HCT116 (cell line): ENCODE results near the gene RBM25. TPM values are rescaled to one million over a fixed set of nuclear protein-coding genes. Genes with fewer than 3 reads are reported as not detected.

ENCODE experiments used
- ATAC-seq: fragments of 200-7000 bp; cut with Tn5 transposase; 2 replicates; pipeline ENCODE4 v1.9.1; 2020; ENCODE audit warnings: mild to moderate bottlenecking, moderate library complexity
- BruUV-seq: library from RNA; stranded (reverse); fragments of 400-500 nt; replicated peaks from 2 replicates; lab custom pipeline; 2021; lab: Mats Ljungman, UMichigan
- CTCF ChIA-PET: fragments of 300-600 bp; sonication (Branson Sonifier 250); formaldehyde crosslinking; loops from one replicate; lab custom pipeline; 2021; ENCODE audit warnings: antibody characterized with exemption; lab: Charles Lee
- POLR2A ChIA-PET: fragments of 300-600, 350-600 bp; sonication (Branson Sonifier 250); formaldehyde crosslinking; loops from one replicate; lab custom pipeline; 2021; ENCODE audit warnings: antibody characterized with exemption; lab: Charles Lee
- RAD21 ChIA-PET, 2 experiments: fragments of 300-600 bp; sonication (Branson Sonifier 250); formaldehyde crosslinking; loops; one replicate each; lab custom pipeline; 2023; ENCODE audit warnings: low total read pairs in 2 of 2; ENCODE audit not compliant: uncharacterized antibody in 2 of 2, unreplicated experiment in 2 of 2, low non-redundant PET in 1 of 2; lab: Charles Lee
- DNase-seq: peaks from one replicate; pipeline ENCODE4 v3.0.0-alpha.2; 2010; ENCODE audit warnings: low read depth, low spot score
- H2AFZ ChIP-seq: fragments of 200-600 bp; shearing (Covaris generic), sonication (generic); 2 replicates; pipeline ENCODE4 v1.6.1; 2017; ENCODE audit warnings: low read depth, mixed run types, mixed read lengths, antibody characterized with exemption, low read length; ENCODE audit not compliant: poor library complexity, severe bottlenecking
- H3K27ac ChIP-seq: 2 replicates; pipeline ENCODE4 v1.5.1; 2012; ENCODE audit warnings: low read depth, low read length
- H3K27me3 ChIP-seq: fragments of 200-600 bp; sonication (generic); 2 replicates; pipeline ENCODE4 v1.6.1; 2016; ENCODE audit warnings: mixed run types, low read length, mixed read lengths; ENCODE audit not compliant: insufficient read depth
- H3K36me3 ChIP-seq, 2 experiments: fragments of 200-500 bp in 1 of 2; fragments of 200-600 bp in 1 of 2; sonication (Bioruptor generic) in 1 of 2; sonication (generic) in 1 of 2; 2 replicates each; pipeline versions ENCODE4 v1.5.1 to v1.6.1; 2014 to 2016; ENCODE audit warnings: low read length in 2 of 2, inconsistent platforms in 1 of 2, mixed read lengths in 1 of 2, mixed run types in 1 of 2; ENCODE audit not compliant: insufficient read depth in 2 of 2, control insufficient read depth in 1 of 2
- H3K4me1 ChIP-seq, 2 experiments: fragments of 200-600 bp in 1 of 2; sonication (generic) in 1 of 2; 2 replicates each; pipeline versions ENCODE4 v1.5.1 to v1.6.1; 2012 to 2017; ENCODE audit warnings: low read length in 2 of 2, inconsistent platforms in 1 of 2, mild to moderate bottlenecking in 1 of 2, mixed read lengths in 1 of 2, mixed run types in 1 of 2, moderate library complexity in 1 of 2; ENCODE audit not compliant: insufficient read depth in 2 of 2, control insufficient read depth in 1 of 2
- H3K4me2 ChIP-seq: fragments of 200-600 bp; sonication (generic); 2 replicates; pipeline ENCODE4 v1.6.1; 2017; ENCODE audit warnings: mixed run types, low read length, mixed read lengths
- H3K4me3 ChIP-seq, 2 experiments: fragments of 200-600 bp in 1 of 2; sonication (generic) in 1 of 2; replicated peaks in 1 of 2; 2 replicates each; pipeline ENCODE4 v1.5.1; 2011 to 2016; ENCODE audit warnings: low read length in 2 of 2, control low read depth in 1 of 2, low read depth in 1 of 2, mild to moderate bottlenecking in 1 of 2, mixed read lengths in 1 of 2, mixed run types in 1 of 2
- H3K79me2 ChIP-seq: fragments of 200-600 bp; sonication (generic); 2 replicates; pipeline ENCODE4 v1.6.1; 2017; ENCODE audit warnings: mild to moderate bottlenecking, mixed run types, low read length, moderate library complexity, mixed read lengths; ENCODE audit not compliant: insufficient read depth
- H3K9ac ChIP-seq: fragments of 200-600 bp; sonication (generic); 2 replicates; pipeline ENCODE4 v1.6.1; 2016; ENCODE audit warnings: low read length, mixed read lengths
- H3K9me2 ChIP-seq: fragments of 200-600 bp; sonication (generic), shearing (Covaris generic); 2 replicates; pipeline ENCODE4 v1.6.1; 2017; ENCODE audit warnings: mixed run types, mild to moderate bottlenecking, moderate library complexity; ENCODE audit not compliant: insufficient read depth
- H3K9me3 ChIP-seq, 2 experiments: fragments of 200-500 bp in 1 of 2; fragments of 200-600 bp in 1 of 2; sonication (Bioruptor generic) in 1 of 2; sonication (generic) in 1 of 2; 2 replicates each; pipeline ENCODE4 v1.6.1; 2014 to 2017; ENCODE audit warnings: low read length in 2 of 2, mixed read lengths in 2 of 2, inconsistent platforms in 1 of 2, low read depth in 1 of 2, mild to moderate bottlenecking in 1 of 2, mixed run types in 1 of 2, moderate library complexity in 1 of 2; ENCODE audit not compliant: control insufficient read depth in 1 of 2, insufficient read depth in 1 of 2
- H4K20me1 ChIP-seq: fragments of 200-600 bp; sonication (generic), shearing (Covaris generic); 2 replicates; pipeline ENCODE4 v1.6.1; 2017; ENCODE audit warnings: mixed run types, mild to moderate bottlenecking, moderate library complexity; ENCODE audit not compliant: insufficient read depth
- EGR1 ChIP-seq: IDR thresholded peaks from 2 replicates; pipeline ENCODE4 v1.6.1; 2012; ENCODE audit warnings: low read depth
- POLR2A ChIP-seq: IDR thresholded peaks from 2 replicates; pipeline ENCODE4 v1.7.0; 2011; ENCODE audit warnings: borderline replicate concordance; ENCODE audit not compliant: insufficient read depth, insufficient read length; ENCODE audit errors: extremely low read depth
- RAD21 ChIP-seq: IDR thresholded peaks from 2 replicates; pipeline ENCODE4 v1.6.1; 2012; ENCODE audit warnings: low read depth, mild to moderate bottlenecking
- YY1 ChIP-seq: IDR thresholded peaks from 2 replicates; pipeline ENCODE4 v1.6.1; 2011; ENCODE audit warnings: low read length, low read depth, moderate library complexity, mild to moderate bottlenecking; ENCODE audit not compliant: insufficient replicate concordance; ENCODE audit errors: extremely low read depth
- ZBTB33 ChIP-seq: IDR thresholded peaks from 2 replicates; pipeline ENCODE4 v1.6.1; 2011; ENCODE audit warnings: mild to moderate bottlenecking, low read length, moderate library complexity; ENCODE audit not compliant: insufficient replicate concordance; ENCODE audit errors: extremely low read depth
- intact Hi-C: fragments of 100-400 bp; cut with micrococcal nuclease; formaldehyde crosslinking; loops from 2 replicates; pipeline ENCODE4 v1.10.0; 2022
- total RNA-seq: library from RNA; stranded (reverse); gene quantifications from one replicate; pipeline ENCODE4 v1.2.1, GENCODE V29; 2021; ENCODE audit not compliant: unreplicated experiment
- TF ChIP-seq, protein P1 (sequence below): IDR thresholded peaks from 2 replicates; pipeline ENCODE4 v1.6.1; 2012; ENCODE audit warnings: low read depth
- TF ChIP-seq, protein P2 (sequence below), 3 experiments: fragments of 200-600 bp in 1 of 3; sonication (generic) in 1 of 3; IDR thresholded peaks in 2 of 3; conservative IDR thresholded peaks in 1 of 3; 2 replicates each; pipeline ENCODE4 v1.5.1; 2012 to 2017; ENCODE audit warnings: low read depth in 2 of 3, low read length in 2 of 3, antibody characterized with exemption in 1 of 3, borderline replicate concordance in 1 of 3, control low read depth in 1 of 3, mild to moderate bottlenecking in 1 of 3, mixed read lengths in 1 of 3, mixed run types in 1 of 3, moderate library complexity in 1 of 3; ENCODE audit not compliant: insufficient read depth in 1 of 3

Gene RBM25
- total RNA-seq, 1 experiment from 2014 or later, result 80.1 TPM

DNA sequence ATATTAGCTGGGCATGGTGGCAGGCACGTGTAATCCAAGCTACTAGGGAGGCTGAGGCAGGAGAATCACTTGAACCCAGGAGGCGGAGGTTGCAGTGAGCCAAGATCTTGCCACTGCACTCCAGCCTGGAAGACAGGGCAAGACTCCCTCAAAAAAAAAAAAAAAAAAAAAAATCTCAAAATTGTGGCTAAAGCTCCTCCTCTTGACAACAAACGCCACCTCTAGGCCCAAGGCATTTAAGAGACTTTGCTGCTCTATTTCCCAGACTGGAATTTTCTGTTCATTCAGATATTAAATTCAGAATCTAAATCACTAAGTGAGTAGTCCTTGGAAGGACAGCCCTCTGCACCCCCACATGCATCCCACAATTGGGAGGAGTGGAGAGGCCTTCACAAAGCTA lies 32.8 kb upstream of the RBM25 start:
- Histone ChIP-seq H3K27me3 (no peaks in the 10 kb centered on the region), H3K9me2 (no peaks in the 10 kb centered on the region), H3K9ac (no peak overlapping the region), H3K4me2 (peak overlapping the region; percentile 84), H3K79me2 (no peaks in the 10 kb centered on the region), H4K20me1 (no peaks in the 10 kb centered on the region), H2AFZ (no peak overlapping the region), H3K27ac (no peak overlapping the region), H3K36me3 (peaks cover 0 to 3% of the 10 kb centered on the region in 2 experiments; a peak in 1 of 4 replicates), H3K4me3 (no peak overlapping the region; a peak in 1 of 4 replicates), H3K9me3 (no peaks in the 10 kb centered on the region), H3K4me1 (peaks cover 3 to 22% of the 10 kb centered on the region in 2 experiments; a peak in 3 of 4 replicates)
- no peak for ATAC-seq
- CTCF ChIA-PET, result interaction anchor here (0.7 kb wide), 1 partner anchor 65 kb away, joined by 4 read pairs; no protein-coding TSS in a partner anchor
- TF ChIP-seq, protein P1, sequence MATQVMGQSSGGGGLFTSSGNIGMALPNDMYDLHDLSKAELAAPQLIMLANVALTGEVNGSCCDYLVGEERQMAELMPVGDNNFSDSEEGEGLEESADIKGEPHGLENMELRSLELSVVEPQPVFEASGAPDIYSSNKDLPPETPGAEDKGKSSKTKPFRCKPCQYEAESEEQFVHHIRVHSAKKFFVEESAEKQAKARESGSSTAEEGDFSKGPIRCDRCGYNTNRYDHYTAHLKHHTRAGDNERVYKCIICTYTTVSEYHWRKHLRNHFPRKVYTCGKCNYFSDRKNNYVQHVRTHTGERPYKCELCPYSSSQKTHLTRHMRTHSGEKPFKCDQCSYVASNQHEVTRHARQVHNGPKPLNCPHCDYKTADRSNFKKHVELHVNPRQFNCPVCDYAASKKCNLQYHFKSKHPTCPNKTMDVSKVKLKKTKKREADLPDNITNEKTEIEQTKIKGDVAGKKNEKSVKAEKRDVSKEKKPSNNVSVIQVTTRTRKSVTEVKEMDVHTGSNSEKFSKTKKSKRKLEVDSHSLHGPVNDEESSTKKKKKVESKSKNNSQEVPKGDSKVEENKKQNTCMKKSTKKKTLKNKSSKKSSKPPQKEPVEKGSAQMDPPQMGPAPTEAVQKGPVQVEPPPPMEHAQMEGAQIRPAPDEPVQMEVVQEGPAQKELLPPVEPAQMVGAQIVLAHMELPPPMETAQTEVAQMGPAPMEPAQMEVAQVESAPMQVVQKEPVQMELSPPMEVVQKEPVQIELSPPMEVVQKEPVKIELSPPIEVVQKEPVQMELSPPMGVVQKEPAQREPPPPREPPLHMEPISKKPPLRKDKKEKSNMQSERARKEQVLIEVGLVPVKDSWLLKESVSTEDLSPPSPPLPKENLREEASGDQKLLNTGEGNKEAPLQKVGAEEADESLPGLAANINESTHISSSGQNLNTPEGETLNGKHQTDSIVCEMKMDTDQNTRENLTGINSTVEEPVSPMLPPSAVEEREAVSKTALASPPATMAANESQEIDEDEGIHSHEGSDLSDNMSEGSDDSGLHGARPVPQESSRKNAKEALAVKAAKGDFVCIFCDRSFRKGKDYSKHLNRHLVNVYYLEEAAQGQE, result no peak
- TF ChIP-seq POLR2A (no peak), EGR1 (no peak), YY1 (no peak), RAD21 (peak; percentile 28; the same call in 1 of the 2 replicates), ZBTB33 (no peak)
- TF ChIP-seq, protein P2, sequence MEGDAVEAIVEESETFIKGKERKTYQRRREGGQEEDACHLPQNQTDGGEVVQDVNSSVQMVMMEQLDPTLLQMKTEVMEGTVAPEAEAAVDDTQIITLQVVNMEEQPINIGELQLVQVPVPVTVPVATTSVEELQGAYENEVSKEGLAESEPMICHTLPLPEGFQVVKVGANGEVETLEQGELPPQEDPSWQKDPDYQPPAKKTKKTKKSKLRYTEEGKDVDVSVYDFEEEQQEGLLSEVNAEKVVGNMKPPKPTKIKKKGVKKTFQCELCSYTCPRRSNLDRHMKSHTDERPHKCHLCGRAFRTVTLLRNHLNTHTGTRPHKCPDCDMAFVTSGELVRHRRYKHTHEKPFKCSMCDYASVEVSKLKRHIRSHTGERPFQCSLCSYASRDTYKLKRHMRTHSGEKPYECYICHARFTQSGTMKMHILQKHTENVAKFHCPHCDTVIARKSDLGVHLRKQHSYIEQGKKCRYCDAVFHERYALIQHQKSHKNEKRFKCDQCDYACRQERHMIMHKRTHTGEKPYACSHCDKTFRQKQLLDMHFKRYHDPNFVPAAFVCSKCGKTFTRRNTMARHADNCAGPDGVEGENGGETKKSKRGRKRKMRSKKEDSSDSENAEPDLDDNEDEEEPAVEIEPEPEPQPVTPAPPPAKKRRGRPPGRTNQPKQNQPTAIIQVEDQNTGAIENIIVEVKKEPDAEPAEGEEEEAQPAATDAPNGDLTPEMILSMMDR (IDR thresholded peaks at IDR 0.05 in 2 of 3, conservative IDR thresholded peaks at IDR 0.05 in 1 of 3; ENCODE audit: borderline replicate concordance in 1 of 3, insufficient read depth in 1 of 3, low read depth in 2 of 3, low read length in 2 of 3), result 0 out of 6 replicates have a peak, but pooled peaks of 1 of the 3 experiments have one; percentile 6
- DNase-seq, result no peak
- intact Hi-C loops, result loop anchor here (5.0 kb wide), 1 partner anchor 63 kb away; no protein-coding TSS in a partner anchor
- BruUV-seq, result no TSS peak
- RAD21 ChIA-PET, result no interaction called here
- POLR2A ChIA-PET, result interaction anchor here (0.7 to 1.8 kb wide), 2 partner anchors 11 to 27 kb away, joined by 4 to 8 read pairs; no protein-coding TSS in a partner anchor
